AG04449 (cell line): ENCODE data around the gene RHBDL1.

ENCODE experiments used
- CTCF ChIA-PET: fragments of 350-600 bp; formaldehyde crosslinking; extraction: SDS; loops from one replicate; lab custom pipeline; 2021; ENCODE audit warnings: antibody characterized with exemption; lab: Yijun Ruan, JAX
- POLR2A ChIA-PET: fragments of 400-600, 350-600 bp; formaldehyde crosslinking; extraction: SDS; loops from one replicate; lab custom pipeline; 2020; ENCODE audit warnings: antibody characterized with exemption, inconsistent platforms; lab: Yijun Ruan, JAX
- DNase-seq: peaks from one replicate; pipeline ENCODE4 v3.0.0-alpha.2; 2010; ENCODE audit warnings: low read depth, low spot score
- H3K4me3 ChIP-seq: 2 replicates; pipeline ENCODE4 v1.5.1; 2011; ENCODE audit warnings: low read depth, mild to moderate bottlenecking, control low read depth, low read length
- TF ChIP-seq, protein P1 (sequence below): IDR thresholded peaks from one replicate; pipeline ENCODE4 v1.5.1; 2011; ENCODE audit warnings: mild to moderate bottlenecking, moderate library complexity, low read length, control low read depth, inconsistent platforms; ENCODE audit not compliant: insufficient read depth; ENCODE audit errors: missing control alignments

Gene RHBDL1

DNA sequence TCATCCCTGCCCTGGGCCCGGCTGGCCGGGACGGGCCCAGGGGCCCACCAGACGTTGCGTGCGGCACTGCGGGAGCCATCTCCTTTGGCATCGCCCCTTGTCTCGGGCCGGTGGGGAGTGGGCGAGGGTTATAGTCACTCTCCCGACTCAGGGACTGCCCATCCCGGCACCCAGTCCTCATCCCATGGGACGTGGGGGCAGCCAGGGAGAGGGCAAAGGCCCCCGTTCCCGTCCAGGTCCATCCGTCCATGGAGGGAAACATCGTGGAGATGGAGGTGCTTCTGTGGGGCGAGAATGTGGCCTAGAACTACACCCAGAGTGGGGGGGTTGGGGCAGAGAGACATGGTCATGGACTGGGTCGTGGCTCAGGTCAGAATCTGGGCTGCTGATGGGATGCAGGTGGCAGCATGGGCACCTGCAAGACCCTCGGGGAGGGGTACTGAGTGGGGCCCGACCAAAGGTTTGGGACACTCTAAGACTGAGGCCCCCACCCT is 28.7 kb upstream of the RHBDL1 start:
- DNase-seq: no peak
- TF ChIP-seq, protein P1, sequence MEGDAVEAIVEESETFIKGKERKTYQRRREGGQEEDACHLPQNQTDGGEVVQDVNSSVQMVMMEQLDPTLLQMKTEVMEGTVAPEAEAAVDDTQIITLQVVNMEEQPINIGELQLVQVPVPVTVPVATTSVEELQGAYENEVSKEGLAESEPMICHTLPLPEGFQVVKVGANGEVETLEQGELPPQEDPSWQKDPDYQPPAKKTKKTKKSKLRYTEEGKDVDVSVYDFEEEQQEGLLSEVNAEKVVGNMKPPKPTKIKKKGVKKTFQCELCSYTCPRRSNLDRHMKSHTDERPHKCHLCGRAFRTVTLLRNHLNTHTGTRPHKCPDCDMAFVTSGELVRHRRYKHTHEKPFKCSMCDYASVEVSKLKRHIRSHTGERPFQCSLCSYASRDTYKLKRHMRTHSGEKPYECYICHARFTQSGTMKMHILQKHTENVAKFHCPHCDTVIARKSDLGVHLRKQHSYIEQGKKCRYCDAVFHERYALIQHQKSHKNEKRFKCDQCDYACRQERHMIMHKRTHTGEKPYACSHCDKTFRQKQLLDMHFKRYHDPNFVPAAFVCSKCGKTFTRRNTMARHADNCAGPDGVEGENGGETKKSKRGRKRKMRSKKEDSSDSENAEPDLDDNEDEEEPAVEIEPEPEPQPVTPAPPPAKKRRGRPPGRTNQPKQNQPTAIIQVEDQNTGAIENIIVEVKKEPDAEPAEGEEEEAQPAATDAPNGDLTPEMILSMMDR: no peak
- H3K4me3 ChIP-seq: no peak overlapping the region
- POLR2A ChIA-PET: no interaction called here
- CTCF ChIA-PET: no interaction called here

DNA sequence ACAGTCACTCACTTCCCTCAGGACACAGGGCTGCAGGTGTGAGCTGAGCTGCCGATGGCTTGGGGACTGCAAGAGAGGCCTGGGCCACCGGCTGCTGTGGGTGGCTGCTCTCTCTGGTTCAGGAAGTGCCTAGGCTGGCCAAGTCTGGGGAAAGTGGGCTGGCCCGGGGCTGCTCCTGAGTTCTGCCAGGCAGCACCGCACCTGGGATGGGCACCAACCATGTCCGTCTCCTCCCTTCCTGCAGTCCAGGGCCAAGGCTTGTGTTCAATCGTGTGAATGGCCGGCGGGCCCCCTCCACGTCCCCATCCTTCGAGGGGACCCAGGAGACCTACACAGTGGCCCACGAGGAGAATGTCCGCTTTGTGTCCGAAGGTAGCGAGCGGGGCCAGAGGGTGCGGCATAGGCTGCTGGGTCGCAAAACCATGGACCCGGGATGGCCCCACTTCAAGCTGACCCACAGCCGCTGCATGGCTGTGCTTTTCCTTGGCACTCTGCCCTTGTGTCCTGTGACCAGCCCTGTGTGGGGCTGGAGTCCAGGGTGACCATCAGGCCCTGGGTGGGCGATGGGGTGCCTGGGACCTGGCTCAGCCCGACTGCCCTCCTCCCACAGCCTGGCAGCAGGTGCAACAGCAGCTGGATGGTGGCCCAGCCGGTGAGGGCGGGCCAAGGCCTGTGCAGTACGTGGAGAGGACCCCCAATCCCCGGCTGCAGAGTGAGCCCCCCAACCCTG is 28.1 kb upstream of the RHBDL1 start:
- no peak overlapping the region for H3K4me3 ChIP-seq
- DNase-seq: no peak
- POLR2A ChIA-PET: interaction anchor here (0.8 kb wide), 1 partner anchor 11 kb away, joined by 3 read pairs; the partner anchor contains the start of gene METTL26
- TF ChIP-seq, protein P1: no peak
- CTCF ChIA-PET: interaction anchor here (1.3 to 1.9 kb wide), 4 partner anchors 9 to 20 kb away, joined by 5 to 8 read pairs (median 7); partner anchors contain the start of gene RHOT2

DNA sequence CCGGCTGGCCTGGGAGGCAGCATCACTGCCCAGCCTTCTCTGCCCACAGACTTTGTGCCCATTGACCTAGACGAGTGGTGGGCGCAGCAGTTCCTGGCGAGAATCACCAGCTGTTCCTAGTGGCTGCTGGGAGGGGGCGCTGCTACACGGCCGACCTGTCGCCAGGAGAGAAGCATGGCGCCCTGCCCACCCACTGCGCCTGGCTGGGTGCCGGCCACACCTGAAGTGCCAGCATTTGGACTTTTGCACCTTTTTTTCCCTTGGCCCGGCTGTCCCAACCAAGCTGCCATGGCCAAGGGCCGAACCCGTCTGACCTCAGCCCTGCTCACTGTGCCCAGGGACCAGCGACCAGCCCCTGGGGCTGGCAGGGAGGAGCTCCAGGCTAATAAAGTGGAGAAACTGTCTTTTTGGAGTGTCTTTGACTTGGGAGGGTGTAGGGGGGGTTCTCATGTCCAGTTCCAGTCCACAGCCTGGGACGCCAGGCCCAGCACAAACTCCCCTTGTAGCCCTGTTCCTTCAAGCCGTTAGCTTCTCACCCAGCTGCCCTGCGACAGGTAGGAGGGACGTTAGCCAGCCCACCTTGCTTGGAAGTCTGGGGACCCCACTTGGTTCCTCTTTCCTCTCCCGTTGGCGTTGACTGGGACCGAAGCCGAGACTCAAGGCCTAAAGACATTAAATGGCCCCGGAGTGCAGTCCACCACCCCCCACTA is 27.2 kb upstream of the RHBDL1 start:
- CTCF ChIA-PET: interaction anchor here (0.9 to 1.9 kb wide), 5 partner anchors 10 to 62 kb away, joined by 4 to 8 read pairs (median 6); partner anchors contain the start of gene RHOT2
- DNase-seq: no peak
- POLR2A ChIA-PET: interaction anchor here (0.8 kb wide), 1 partner anchor 12 kb away, joined by 3 read pairs; the partner anchor contains the start of gene METTL26
- H3K4me3 ChIP-seq: peak overlapping the region; percentile 74
- TF ChIP-seq, protein P1: peak; percentile 62

DNA sequence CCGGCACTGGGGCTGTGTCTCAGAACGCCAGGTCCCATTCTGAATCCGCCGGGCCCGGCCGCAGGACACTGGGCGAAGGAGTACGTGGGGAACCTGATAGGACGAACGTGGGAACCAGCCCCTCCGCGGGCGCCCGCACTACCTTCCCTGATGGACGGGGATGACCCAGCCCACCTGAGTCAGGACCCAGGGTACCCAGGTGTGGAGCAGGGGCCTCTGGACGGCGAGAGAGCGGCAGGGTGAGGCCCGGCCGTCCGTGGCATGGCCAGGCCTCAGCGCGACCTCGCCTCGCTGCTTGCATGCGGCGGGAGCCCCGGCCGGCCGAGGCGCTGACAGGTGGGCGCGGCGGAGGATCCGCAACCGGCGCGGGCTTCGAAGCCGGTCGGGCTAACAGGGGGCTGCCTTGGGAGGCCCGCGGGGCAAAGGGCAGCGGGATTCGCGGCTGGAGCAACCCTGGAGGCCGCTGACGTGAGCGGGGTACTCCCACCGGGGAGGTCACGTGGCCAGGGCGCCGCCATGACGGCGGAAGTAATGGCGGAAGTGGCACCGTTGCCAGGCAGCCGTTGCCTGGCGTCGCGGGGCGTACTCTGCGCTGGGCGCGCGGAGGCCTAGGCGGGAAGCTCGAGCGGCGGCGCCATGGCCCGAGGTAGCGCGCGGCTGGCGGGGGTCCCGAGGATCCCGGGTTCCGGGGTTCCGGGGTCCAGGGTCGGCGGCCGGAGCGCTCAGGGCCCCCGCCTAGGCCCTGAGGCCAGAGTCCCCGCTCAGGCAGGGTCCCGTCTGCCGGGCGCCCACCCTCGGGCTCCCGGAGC is 26.5 kb upstream of the RHBDL1 start, which contains the start of gene WDR90:
TSS of gene WDR90 (plus strand) at position 585 of the 809 bp plus-strand sequence. CDS start at position 637, 52 bp downstream.
- peak; percentile 28 for DNase-seq
- TF ChIP-seq, protein P1: no peak
- H3K4me3 ChIP-seq: peak within 1 kb of the TSS; percentile 74
- ChIA-PET CTCF (interaction anchor here (0.8 to 2.1 kb wide), 8 partner anchors 10 to 62 kb away, joined by 3 to 11 read pairs (median 7); partner anchors contain the start of gene RHOT2), POLR2A (interaction anchor here (0.7 to 1.1 kb wide), 3 partner anchors 12 to 32 kb away, joined by 3 read pairs; no protein-coding TSS in a partner anchor)

DNA sequence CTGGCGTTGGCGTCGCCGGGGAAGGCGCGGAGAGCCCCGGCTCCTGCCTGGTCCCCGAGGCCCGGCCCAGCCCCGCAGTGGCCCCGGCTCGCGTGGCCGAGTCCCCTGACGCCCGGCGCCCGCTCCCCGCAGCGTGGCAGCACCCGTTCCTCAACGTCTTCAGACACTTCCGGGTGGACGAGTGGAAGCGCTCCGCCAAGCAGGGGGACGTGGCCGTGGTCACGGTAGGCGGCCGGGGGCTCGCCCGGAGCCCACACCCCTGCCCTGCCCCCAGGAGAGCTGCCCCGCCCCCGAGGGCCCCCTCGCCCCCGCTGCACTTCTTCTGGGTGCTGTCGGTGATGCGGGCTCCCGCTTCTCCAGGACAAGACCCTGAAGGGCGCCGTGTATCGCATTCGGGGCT is 25.8 kb upstream of the RHBDL1 start:
- no peak for DNase-seq

More for the DNA sequence above, 25.8 kb upstream of the RHBDL1 start:
- POLR2A ChIA-PET: interaction anchor here (0.7 to 1.1 kb wide), 3 partner anchors 13 to 32 kb away, joined by 3 read pairs; no protein-coding TSS in a partner anchor
- CTCF ChIA-PET: interaction anchor here (0.8 to 2.1 kb wide), 3 partner anchors 10 to 18 kb away, joined by 3 to 11 read pairs (median 9); partner anchors contain the start of gene RHOT2
- H3K4me3 ChIP-seq: peak overlapping the region; percentile 74
- TF ChIP-seq, protein P1: no peak
